AML-193 (cell line): ENCODE data around the gene SPCS2.
"Not testable (repeated sequence)": the region's sequence is repeated elsewhere in the genome, so short reads cannot be mapped to it uniquely, and the experiment has no call there.

Source experiments
- DNase-seq, 2 experiments: peaks; one replicate each; lab custom pipeline; 2025; lab: John Stamatoyannopoulos, UW

SPCS2 gene

DNA sequence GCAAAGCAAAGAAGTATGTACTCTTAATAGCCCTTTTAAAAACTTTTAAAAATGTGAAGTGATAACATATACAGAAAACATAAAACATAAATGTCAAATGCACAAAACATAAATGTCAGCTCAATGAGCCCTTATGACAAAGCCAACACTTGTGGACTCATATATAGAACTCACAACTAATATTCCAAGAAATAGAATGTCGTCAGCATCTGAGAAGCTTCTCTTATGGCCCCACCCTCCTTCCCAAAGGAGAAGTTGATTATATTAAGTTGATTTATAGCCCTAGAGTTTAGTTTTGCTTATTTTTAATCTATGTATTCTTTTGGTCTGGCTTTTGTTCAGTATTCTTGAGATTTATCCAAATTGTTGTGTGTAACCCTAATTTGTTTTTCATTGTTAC is 53.5 kb downstream of the SPCS2 start:
- DNase-seq: no peak

DNA sequence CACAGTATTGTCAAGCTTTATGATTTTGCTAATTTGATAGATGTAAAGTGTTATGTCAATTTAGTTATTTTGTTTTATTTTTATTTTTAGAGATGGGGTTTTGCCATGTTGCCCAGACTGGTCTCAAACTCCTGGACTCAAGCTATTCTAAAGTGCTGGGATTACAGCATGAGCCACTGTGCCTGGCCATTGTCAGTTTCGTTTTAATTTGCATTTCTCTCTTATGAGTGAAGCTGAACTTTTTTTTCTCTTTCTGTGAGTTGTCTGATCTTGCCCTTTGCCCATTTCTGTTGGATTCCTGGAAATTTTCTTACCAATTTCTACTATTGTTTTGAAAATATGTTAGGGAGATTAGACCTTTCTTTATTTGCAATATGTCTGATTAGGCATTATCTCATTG is 55.1 kb downstream of the SPCS2 start:
- no peak for DNase-seq

DNA sequence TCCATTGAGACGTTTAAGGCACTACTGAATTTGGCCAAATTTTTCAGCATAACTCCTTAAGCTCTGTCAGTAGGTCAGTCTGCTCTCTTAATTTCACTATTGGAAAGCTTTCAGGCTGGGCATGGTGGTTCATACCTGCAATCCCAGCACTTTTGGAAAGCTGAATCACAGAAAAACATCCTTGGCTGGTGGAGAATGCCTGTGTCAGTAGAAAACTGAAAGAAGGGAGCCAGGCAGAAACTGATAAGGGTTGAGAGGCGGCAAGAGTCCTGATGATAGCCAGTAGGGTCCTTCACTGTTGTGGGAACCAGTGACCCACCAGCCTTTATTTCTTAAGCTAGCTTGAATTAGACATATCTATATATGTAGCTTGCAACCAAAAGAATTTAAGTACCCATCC is 62.3 kb downstream of the SPCS2 start:
- DNase-seq: no peak

DNA sequence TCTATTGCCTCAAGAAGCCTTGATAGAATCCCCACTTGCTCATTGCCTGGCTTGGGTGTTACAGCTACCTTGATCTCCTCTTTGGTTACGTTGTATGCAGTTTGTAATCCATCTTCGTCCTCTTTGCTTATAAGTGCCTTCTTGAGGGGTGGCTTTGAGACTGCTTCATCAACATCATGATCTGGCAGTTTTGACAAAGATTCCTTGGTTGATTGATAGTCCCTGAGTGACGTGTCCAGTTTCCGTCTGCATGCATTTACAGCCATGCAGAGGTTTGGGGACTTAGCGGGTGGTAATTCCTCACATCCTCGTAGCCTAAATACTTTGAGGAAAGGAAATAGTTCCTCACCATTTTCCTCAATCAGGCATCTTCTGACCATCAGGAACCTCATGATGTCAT is 62.8 kb downstream of the SPCS2 start:
- DNase-seq: no peak

DNA sequence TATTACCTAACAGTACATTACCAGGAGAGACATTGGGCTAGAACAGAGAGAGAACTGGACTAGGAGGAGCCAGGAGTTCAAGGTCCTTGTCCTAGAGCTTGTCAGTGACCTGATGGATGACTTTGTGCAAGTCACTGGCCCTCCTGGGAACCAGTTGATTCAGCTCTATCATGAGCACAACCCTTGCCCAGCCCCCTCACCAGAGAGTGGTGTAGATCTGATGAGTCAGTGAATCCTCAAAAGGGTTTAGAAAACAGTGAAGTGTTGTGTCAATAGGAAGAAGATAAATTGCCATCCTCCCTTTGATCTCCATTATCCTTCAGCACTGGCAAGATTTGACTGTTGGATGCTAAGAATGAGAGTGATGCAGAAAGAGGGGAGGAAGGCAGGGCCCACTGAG is 64.0 kb downstream of the SPCS2 start:
- no peak for DNase-seq

DNA sequence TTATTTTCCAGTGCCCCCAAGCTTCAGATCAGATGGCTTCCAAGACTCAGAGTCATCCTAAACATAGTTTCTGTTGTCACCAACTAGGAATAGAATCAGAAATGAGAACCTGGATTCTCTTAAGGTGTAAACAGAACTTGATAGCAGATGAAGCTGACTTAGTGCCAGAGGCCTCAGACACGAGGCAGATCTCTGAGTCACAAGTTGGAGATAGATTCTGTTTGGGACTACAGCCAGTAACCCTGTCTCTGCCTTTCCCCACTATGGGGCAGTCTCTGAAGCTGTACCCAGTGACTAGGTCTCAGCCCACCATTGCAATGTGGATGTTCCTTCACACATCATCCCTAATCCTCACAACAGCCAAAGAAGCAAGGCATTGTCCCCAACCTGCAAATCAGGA is 65.1 kb downstream of the SPCS2 start:
- DNase-seq: no peak

DNA sequence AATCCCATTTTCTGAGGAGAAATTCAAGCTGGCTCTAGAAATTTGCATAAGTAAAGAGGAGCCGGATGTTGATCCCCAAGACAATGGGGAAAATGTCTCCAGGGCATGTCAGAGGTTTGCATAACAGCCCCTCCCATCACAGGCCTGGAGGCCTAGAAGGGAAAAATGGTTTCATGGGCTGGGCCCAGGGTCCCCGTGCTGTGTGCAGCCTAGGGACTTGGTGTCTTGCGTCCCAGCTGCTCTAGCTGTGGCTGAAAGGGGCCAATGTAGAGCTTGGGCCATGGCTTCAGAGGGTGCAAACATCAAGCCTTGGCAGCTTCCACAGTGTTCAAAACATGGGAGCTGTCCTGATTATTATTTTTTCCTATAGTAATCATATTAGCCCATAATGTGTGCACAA is 70.1 kb downstream of the SPCS2 start:
- not testable (repeated sequence) for DNase-seq

DNA sequence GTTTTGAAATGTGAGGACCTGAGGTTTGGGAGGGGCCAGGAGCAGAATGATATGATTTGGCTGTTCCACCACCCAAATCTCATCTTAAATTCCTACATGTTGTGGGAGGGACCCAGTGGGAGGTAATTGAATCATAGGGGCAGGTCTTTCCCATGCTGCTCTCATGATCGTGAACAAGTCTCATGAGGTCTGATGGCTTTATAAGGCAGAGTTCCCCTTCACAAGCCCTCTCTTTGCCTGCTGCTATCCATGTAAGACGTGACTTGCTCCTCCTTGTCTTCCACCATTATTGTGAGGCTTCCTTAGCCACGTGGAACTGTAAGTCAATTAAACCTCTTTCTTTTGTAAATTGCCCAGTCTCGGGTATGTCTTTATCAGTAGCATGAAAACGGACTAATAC is 71.3 kb downstream of the SPCS2 start:
- DNase-seq: not testable (repeated sequence)

DNA sequence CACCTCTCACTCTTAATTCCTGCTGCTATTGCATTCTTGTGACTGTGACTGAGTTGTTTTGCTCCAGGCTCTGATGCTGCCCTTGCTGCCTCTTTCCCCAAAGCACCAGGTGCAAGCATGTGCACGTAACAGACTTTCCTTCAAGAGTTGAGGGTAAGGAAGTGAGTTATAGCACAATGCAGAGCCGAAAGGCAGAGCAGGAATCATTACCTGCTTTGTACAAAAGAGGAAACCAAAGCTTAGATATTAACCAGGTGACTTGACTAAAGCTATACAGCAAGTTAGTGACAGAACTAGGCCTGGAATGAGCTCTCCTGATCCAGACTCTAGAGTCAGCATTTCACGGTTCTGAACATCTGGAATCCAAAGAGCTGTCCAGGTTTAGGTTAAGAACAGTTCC is 73.2 kb downstream of the SPCS2 start:
- no peak for DNase-seq

DNA sequence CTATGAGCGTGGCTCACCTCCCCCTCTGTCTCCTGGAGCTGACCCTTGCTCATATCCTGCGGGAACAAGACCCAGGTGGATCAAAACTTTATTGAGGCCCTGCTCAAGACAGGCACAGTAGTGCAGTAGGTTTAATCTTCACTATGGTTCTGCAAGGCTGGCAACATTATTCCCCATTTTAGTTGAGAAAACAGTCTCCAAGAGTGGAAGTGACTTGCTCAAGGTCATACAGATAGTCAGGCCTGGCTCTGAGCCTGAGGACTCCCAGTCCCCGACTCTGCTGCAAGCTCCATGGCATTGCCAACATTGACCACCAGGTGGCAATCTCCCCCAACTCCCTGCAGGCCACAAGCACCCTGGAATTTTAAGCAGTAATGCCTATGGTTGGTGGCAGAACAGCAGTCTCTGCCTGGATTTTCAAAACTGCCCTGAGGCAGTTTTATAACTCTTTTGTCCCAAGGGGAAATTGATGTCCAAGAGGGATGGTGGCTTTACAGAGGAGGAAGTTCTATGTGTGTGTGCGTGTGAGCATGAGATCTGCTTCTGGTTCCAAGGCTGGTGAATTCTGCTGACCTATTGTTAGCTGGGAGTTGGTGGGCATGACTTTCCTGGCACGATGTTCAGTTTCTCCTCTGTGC is 73.8 kb downstream of the SPCS2 start:
- peak; percentile 65 to 68 for DNase-seq

DNA sequence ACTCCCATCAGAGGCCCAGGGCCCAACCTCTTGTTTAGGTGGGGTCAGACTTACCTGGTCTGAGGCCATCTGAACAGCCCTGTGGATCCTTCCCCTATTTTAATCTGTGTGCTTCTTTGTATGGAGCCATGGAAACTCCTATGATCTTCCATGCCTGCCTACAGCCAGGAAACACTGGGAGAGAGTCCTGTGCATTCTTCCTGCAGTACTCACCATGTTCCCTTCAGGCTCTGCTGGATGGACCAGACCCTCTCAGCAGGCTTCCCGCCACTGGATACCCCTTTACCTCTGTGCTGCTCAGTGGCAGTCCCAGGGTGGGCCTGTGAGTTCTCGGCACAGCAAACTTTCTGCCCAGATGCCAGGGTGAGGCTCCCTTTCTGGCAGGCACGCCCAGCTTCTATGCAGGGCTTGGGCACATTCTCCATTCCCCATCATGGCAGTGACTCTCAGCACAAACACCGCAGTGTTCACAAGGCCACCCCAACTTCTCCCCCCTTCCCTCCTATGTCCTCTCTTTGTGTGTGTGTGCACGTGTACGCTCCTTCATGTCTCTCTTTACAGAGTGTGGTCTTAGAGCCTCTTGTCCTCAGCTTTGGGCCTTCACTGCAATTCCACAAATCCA is 74.5 kb downstream of the SPCS2 start:
- DNase-seq: no peak

DNA sequence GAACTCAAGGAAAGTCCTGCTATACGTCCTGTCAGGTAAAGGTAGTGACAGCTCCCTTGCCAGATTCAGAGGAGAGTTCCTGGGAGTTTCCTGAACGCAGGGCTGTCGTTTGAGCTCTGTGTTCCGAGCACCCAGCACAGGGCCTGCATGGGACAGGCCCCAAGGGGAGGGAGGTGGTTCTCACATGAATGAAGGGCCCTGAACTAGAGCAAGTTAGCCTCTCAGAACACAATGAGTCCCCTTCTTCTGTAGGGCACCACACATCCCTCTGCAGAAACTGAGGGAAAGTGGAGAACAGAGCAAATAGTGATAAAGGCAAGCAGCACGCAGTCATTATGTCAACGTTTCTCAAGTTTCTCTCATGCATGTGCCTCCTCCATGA is 75.0 kb downstream of the SPCS2 start:
- no peak for DNase-seq

DNA sequence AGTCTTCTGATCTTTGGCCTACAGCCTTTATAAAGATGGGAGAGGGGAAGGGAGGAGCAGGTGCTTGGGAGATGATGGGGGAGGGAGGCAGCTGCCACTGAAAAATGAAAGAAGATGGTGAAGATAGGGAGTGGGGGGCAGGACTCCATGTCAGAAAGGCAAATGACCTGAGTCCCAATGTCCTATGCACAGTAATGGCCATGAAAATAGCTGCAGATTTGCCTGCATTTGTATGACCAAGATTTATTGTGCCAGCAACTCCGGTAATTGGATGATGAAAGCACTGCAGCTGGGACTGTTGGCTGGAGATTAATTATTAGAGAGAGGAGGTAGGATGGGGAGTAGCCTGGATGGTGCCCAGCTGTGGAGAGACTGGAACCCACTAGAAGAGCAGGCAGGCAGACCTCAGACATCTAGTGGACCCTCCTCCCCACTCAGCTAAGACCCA is 75.7 kb downstream of the SPCS2 start:
- DNase-seq: no peak

DNA sequence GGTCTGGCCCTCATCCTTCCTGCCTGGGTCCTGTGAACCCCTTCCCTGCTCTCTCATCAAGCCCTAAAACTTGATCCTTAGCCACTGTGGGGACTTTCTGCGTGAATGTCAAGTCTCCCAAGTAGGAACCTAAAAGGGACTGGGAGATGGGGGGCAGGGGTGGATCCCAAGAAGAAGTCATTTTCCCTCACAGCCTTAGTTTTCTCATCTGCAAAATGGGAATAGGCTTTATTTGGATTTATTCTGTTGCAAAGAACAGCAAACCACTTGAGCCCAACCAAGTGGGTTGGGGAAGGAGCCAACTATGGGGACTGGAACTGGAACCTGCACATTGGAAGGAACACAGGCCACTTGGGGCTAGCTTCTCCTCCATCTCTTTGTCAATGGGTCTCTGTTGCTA is 76.5 kb downstream of the SPCS2 start:
- DNase-seq: no peak

DNA sequence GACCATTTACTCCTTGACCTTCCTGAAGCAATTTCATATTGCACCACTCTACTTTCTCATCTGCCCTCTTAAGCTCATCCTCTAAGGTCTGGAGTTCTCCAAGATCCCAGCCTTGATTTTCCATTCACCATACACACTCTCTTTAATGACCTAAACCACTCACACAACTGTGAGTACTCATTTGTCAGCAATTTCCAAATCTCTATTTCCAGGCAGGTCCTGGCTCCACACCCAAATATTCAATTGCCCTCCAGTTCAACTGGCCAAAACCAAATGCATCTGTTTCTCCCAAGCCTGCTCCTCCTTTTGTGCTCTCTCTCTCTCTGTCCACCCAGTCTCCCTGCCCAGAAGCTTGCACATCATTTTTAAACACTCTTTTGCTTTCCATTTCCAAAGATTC is 79.3 kb downstream of the SPCS2 start:
- DNase-seq: no peak
